Natural killer cell (primary cell): Measurements from ENCODE around the gene PHC1. TPM values are rescaled to one million over a fixed set of nuclear protein-coding genes. Genes with fewer than 3 reads are reported as not detected.

Source experiments
- ATAC-seq, 3 donors: fragments of 150-1000 bp in 2 of 3; fragments of 200-7000 bp in 1 of 3; cut with Tn5 transposase; 1 replicate in 1 of 3; 2 replicates in 2 of 3; pipeline ENCODE4 v1.10.0; 2021; ENCODE audit warnings: mild to moderate bottlenecking in 2 of 3, moderate library complexity in 2 of 3
- DNase-seq, 2 donors: peaks; one replicate each; pipeline versions ENCODE4 v3.0.0 to v3.0.0-alpha.2; 2013 to 2021; ENCODE audit warnings: mixed read lengths in 1 of 2
- H3K27ac ChIP-seq: one replicate; pipeline ENCODE4 v1.5.1; 2013; ENCODE audit warnings: mild to moderate bottlenecking, low read length
- H3K27me3 ChIP-seq: one replicate; pipeline ENCODE4 v1.6.1; 2013; ENCODE audit warnings: low read length; ENCODE audit not compliant: control insufficient read depth, insufficient read depth
- H3K36me3 ChIP-seq: one replicate; pipeline ENCODE4 v1.6.1; 2013; ENCODE audit warnings: low read length; ENCODE audit not compliant: control insufficient read depth, insufficient read depth
- H3K4me1 ChIP-seq: one replicate; pipeline ENCODE4 v1.6.1; 2013; ENCODE audit warnings: low read length; ENCODE audit not compliant: control insufficient read depth, insufficient read depth
- H3K4me3 ChIP-seq: one replicate; pipeline ENCODE4 v1.5.1; 2013; ENCODE audit warnings: low read length
- H3K9me3 ChIP-seq: one replicate; pipeline ENCODE4 v1.6.1; 2013; ENCODE audit warnings: low read length; ENCODE audit not compliant: control insufficient read depth, insufficient read depth
- H3K27ac Mint-ChIP-seq, 2 donors: one replicate each; pipeline ENCODE4 v1.8.0; 2022; ENCODE audit warnings: mild to moderate bottlenecking in 2 of 2, mixed read lengths in 2 of 2, moderate library complexity in 1 of 2
- H3K27me3 Mint-ChIP-seq, 2 donors: one replicate each; pipeline ENCODE4 v1.8.0; 2022; ENCODE audit warnings: low read depth in 2 of 2, mixed read lengths in 2 of 2
- H3K36me3 Mint-ChIP-seq: one replicate; pipeline ENCODE4 v1.8.0; 2022; ENCODE audit warnings: mixed read lengths
- H3K4me1 Mint-ChIP-seq, 2 donors: one replicate each; pipeline ENCODE4 v1.8.0; 2022; ENCODE audit warnings: mixed read lengths in 2 of 2
- H3K4me3 Mint-ChIP-seq: one replicate; pipeline ENCODE4 v1.8.0; 2022; ENCODE audit warnings: mild to moderate bottlenecking, moderate library complexity, mixed read lengths
- H3K9me3 Mint-ChIP-seq, 2 donors: one replicate each; pipeline ENCODE4 v1.8.0; 2022; ENCODE audit warnings: mixed read lengths in 2 of 2
- CTCF ChIP-seq: fragments of 200-600 bp; IDR thresholded peaks from one replicate; pipeline ENCODE4 v1.8.0; 2022; ENCODE audit warnings: antibody characterized with exemption
- WGBS: methylation state at CpG from one replicate; pipeline ENCODE4 v1.1.7; 2013; ENCODE audit warnings: missing lambda C conversion rate; ENCODE audit not compliant: insufficient coverage; 5-methylcytosine and 5-hydroxymethylcytosine counted together
- intact Hi-C: fragments of 100-400 bp; cut with micrococcal nuclease; formaldehyde crosslinking; loops from one replicate; pipeline ENCODE4 v1.14.2; 2022
- total RNA-seq, 4 donors: library from RNA; stranded (reverse); fragments of 120-200 nt in 1 of 4; gene quantifications; one replicate each; pipeline versions ENCODE4 v1.2.3 to v1.2.4, GENCODE V29; 2013 to 2022

PHC1 gene
- total RNA-seq, 3 donors from 2014 or later (not counting 1 experiment from before 2014, with no cell fraction given) = 37.8 to 39.6 (median 38.6) TPM

GRCh38 chr12:8951744-8952143, 37.4 kb downstream of the PHC1 start:
- peak overlapping the region; percentile 89 for H3K4me3 ChIP-seq
- peak; percentile 46 to 71 for DNase-seq

GRCh38 chr12:8953773-8954402, 39.6 kb downstream of the PHC1 start:
- no peaks in the 10 kb centered on the region for H3K9me3 ChIP-seq
- no peaks in the 10 kb centered on the region for H3K36me3 ChIP-seq
- Mint-ChIP-seq H3K4me1 (peaks cover 67 to 71% of the 10 kb centered on the region in 2 donors), H3K4me3 (peak overlapping the region; percentile 88), H3K9me3 (peaks cover 0 to 3% of the 10 kb centered on the region in 2 donors), H3K27me3 (no peaks in the 10 kb centered on the region), H3K36me3 (no peaks in the 10 kb centered on the region), H3K27ac (peak overlapping the region; percentile 95 to 98)
- H3K4me1 ChIP-seq = peaks cover 58% of the 10 kb centered on the region
- H3K27me3 ChIP-seq = no peaks in the 10 kb centered on the region
- H3K27ac ChIP-seq = peak overlapping the region; percentile 99
- intact Hi-C loops = loop anchor here (5.0 kb wide), 1 partner anchor 42 kb away; the partner anchor contains the start of gene PHC1
- TF ChIP-seq CTCF = no peak
- ATAC-seq (no peak), DNase-seq (peak; percentile 21 to 83)
- no peak overlapping the region for H3K4me3 ChIP-seq
- 38% methylated on average over 7 of the region's 8 CpGs for WGBS

More at GRCh38 chr12:8951744-8952143, 37.4 kb downstream of the PHC1 start:
- no peaks in the 10 kb centered on the region for H3K36me3 Mint-ChIP-seq
- intact Hi-C loops = loop anchor here (1.0 to 5.0 kb wide), 4 partner anchors 37 to 88 kb away; partner anchors contain the start of genes KLRG1 and PHC1
- Histone ChIP-seq H3K27me3 (no peaks in the 10 kb centered on the region), H3K27ac (peak overlapping the region; percentile 99), H3K9me3 (no peaks in the 10 kb centered on the region), H3K36me3 (no peaks in the 10 kb centered on the region), H3K4me1 (peaks cover 65% of the 10 kb centered on the region)
- peaks cover 0 to 3% of the 10 kb centered on the region in 2 donors for H3K9me3 Mint-ChIP-seq
- H3K27ac Mint-ChIP-seq = peak overlapping the region; percentile 95 to 98
- peak overlapping the region; percentile 90 for H3K4me3 Mint-ChIP-seq
- peak; percentile 35 to 51 (median 43) for ATAC-seq
- peaks cover 72% of the 10 kb centered on the region in 2 donors for H3K4me1 Mint-ChIP-seq
- TF ChIP-seq CTCF = no peak
- 11% methylated on average over 1 of the region's 1 CpG for WGBS
- H3K27me3 Mint-ChIP-seq = no peaks in the 10 kb centered on the region

GRCh38 chr12:8956073-8956472, 41.8 kb downstream of the PHC1 start:
- ATAC-seq (no peak), DNase-seq (no peak)
- Histone ChIP-seq H3K4me3 (no peak overlapping the region), H3K27ac (peak overlapping the region; percentile 26), H3K9me3 (no peaks in the 10 kb centered on the region), H3K4me1 (peaks cover 58% of the 10 kb centered on the region), H3K36me3 (no peaks in the 10 kb centered on the region), H3K27me3 (no peaks in the 10 kb centered on the region)
- Mint-ChIP-seq H3K27me3 (no peaks in the 10 kb centered on the region), H3K4me3 (peak overlapping the region; percentile 42), H3K27ac (peak overlapping the region; percentile 95 to 98), H3K4me1 (peaks cover 57 to 65% of the 10 kb centered on the region in 2 donors), H3K36me3 (peaks cover 12% of the 10 kb centered on the region), H3K9me3 (peaks cover 0 to 3% of the 10 kb centered on the region in 2 donors)
- TF ChIP-seq CTCF = no peak
- WGBS = 92% methylated on average over 15 of the region's 15 CpGs
- intact Hi-C loops = no loop called here
